GM23338 (cell line): Measurements from ENCODE around the gene EYS. TPM values are rescaled to one million over a fixed set of nuclear protein-coding genes. Genes with fewer than 3 reads are reported as not detected.

Experiments
- ATAC-seq: fragments of 200-7000 bp; cut with Tn5 transposase; 3 replicates; pipeline ENCODE4 v1.9.1; 2020
- DNase-seq: peaks from one replicate; pipeline ENCODE4 v3.0.0-alpha.2; 2015; ENCODE audit warnings: low spot score
- H2AFZ ChIP-seq: fragments of 200-600 bp; sonication (generic); 2 replicates; pipeline ENCODE4 v1.8.0; 2016; ENCODE audit warnings: antibody characterized with exemption, mild to moderate bottlenecking, moderate library complexity
- H3F3A ChIP-seq: fragments of 200-600 bp; sonication (generic); replicated peaks from 2 replicates; pipeline ENCODE4 v1.8.0; 2017; ENCODE audit warnings: antibody characterized with exemption, mixed run types, low read depth
- H3K27ac ChIP-seq: fragments of 200-600 bp; sonication (generic); 2 replicates; pipeline ENCODE4 v1.6.1; 2016; ENCODE audit warnings: low read depth
- H3K27me3 ChIP-seq: fragments of 200-600 bp; sonication (generic); 2 replicates; pipeline ENCODE4 v1.8.0; 2016; ENCODE audit warnings: mild to moderate bottlenecking, mixed run types, moderate library complexity; ENCODE audit not compliant: insufficient read depth
- H3K36me3 ChIP-seq: fragments of 200-600 bp; sonication (generic); 2 replicates; pipeline ENCODE4 v1.8.0; 2016; ENCODE audit warnings: mild to moderate bottlenecking; ENCODE audit not compliant: insufficient read depth
- H3K4me1 ChIP-seq: fragments of 200-600 bp; sonication (generic); 2 replicates; pipeline ENCODE4 v1.8.0; 2016; ENCODE audit warnings: mild to moderate bottlenecking, moderate library complexity; ENCODE audit not compliant: insufficient read depth
- H3K4me2 ChIP-seq: fragments of 200-600 bp; sonication (generic); 2 replicates; pipeline ENCODE4 v1.7.1; 2017; ENCODE audit warnings: mixed run types
- H3K4me3 ChIP-seq: fragments of 200-600 bp; sonication (generic); 2 replicates; pipeline ENCODE4 v1.6.1; 2016; ENCODE audit warnings: mixed run types
- H3K79me2 ChIP-seq: fragments of 200-600 bp; sonication (generic); replicated peaks from 2 replicates; pipeline ENCODE4 v1.8.0; 2017; ENCODE audit warnings: mild to moderate bottlenecking; ENCODE audit not compliant: insufficient read depth
- H3K9me2 ChIP-seq: fragments of 200-600 bp; sonication (generic); 2 replicates; pipeline ENCODE4 v1.8.0; 2017; ENCODE audit not compliant: insufficient read depth
- H4K20me1 ChIP-seq: fragments of 200-600 bp; sonication (generic); replicated peaks from 2 replicates; pipeline ENCODE4 v1.8.0; 2017; ENCODE audit warnings: mild to moderate bottlenecking; ENCODE audit not compliant: insufficient read depth
- H3K27ac Mint-ChIP-seq: 2 replicates; pipeline ENCODE4 v1.8.0; 2020; ENCODE audit warnings: inconsistent platforms, mild to moderate bottlenecking, moderate library complexity, mixed read lengths
- H3K27me3 Mint-ChIP-seq: 3 replicates; pipeline ENCODE4 v1.8.0; 2022; ENCODE audit warnings: low read depth, mild to moderate bottlenecking, moderate library complexity, mixed read lengths, inconsistent platforms; ENCODE audit not compliant: insufficient read depth, poor library complexity
- H3K36me3 Mint-ChIP-seq: 3 replicates; pipeline ENCODE4 v1.8.0; 2021; ENCODE audit warnings: low read depth, mild to moderate bottlenecking, inconsistent platforms, moderate library complexity, mixed read lengths
- H3K4me1 Mint-ChIP-seq: 3 replicates; pipeline ENCODE4 v1.8.0; 2020; ENCODE audit warnings: mild to moderate bottlenecking, inconsistent platforms, mixed read lengths
- H3K4me3 Mint-ChIP-seq: 3 replicates; pipeline ENCODE4 v1.8.0; 2021; ENCODE audit warnings: moderate library complexity, mild to moderate bottlenecking, inconsistent platforms, mixed read lengths
- H3K9me3 Mint-ChIP-seq: 3 replicates; pipeline ENCODE4 v1.8.0; 2020; ENCODE audit warnings: moderate library complexity, mild to moderate bottlenecking, inconsistent platforms, mixed read lengths
- CREB1 ChIP-seq: fragments of 250-450 bp; sonication (Bioruptor Pico); IDR thresholded peaks from 2 replicates; pipeline ENCODE4 v1.5.0; 2020; ENCODE audit warnings: low read depth, mild to moderate bottlenecking, moderate library complexity
- CTCF ChIP-seq, 2 experiments: fragments of 200-600 bp in 1 of 2; sonication (generic) in 1 of 2; conservative IDR thresholded peaks; 2 replicates each; pipeline versions ENCODE4 v1.5.1 to v1.6.1; 2016 to 2017; ENCODE audit warnings: antibody characterized with exemption in 2 of 2, low read depth in 2 of 2, mild to moderate bottlenecking in 2 of 2, moderate library complexity in 1 of 2
- ETS1 ChIP-seq: IDR thresholded peaks from 2 replicates; pipeline ENCODE4 v1.6.1; 2016; ENCODE audit warnings: antibody characterized with exemption
- EZH2 ChIP-seq: fragments of 200-600 bp; sonication (generic); IDR thresholded peaks from one replicate; pipeline ENCODE4 v1.8.0; 2017; ENCODE audit warnings: antibody characterized with exemption, mild to moderate bottlenecking, low read depth; ENCODE audit not compliant: unreplicated experiment
- JUNB ChIP-seq: IDR thresholded peaks from one replicate; pipeline ENCODE4 v1.6.1; 2016; ENCODE audit warnings: antibody characterized with exemption; ENCODE audit not compliant: unreplicated experiment
- POLR2AphosphoS5 ChIP-seq: IDR thresholded peaks from 2 replicates; pipeline ENCODE4 v1.6.1; 2016; ENCODE audit warnings: antibody characterized with exemption, low read depth
- REST ChIP-seq: IDR thresholded peaks from one replicate; pipeline ENCODE4 v1.6.1; 2018; ENCODE audit warnings: antibody characterized with exemption; ENCODE audit not compliant: unreplicated experiment
- STAT1 ChIP-seq: IDR thresholded peaks from one replicate; pipeline ENCODE4 v1.6.1; 2016; ENCODE audit warnings: antibody characterized with exemption; ENCODE audit not compliant: unreplicated experiment
- ZNF331 ChIP-seq: fragments of 250-450 bp; sonication (Bioruptor Pico); IDR thresholded peaks from 2 replicates; pipeline ENCODE4 v1.5.0; 2020; ENCODE audit warnings: low read depth, mild to moderate bottlenecking, moderate library complexity
- ZNF462 ChIP-seq: fragments of 250-450 bp; sonication (Bioruptor Pico); IDR thresholded peaks from 2 replicates; pipeline ENCODE4 v1.5.0; 2020; ENCODE audit warnings: mild to moderate bottlenecking, moderate library complexity
- polyA plus RNA-seq: library from polyadenylated mRNA; unstranded; fragments of >200 nt; fragmentation: Nextera tagmentation; extraction: Ambion mirVana; gene quantifications from 2 replicates; pipeline ENCODE4 v1.2.1, GENCODE V29; 2016
- total RNA-seq: library from RNA; depleted of rRNA; stranded (reverse); fragments of >200 nt; shearing (Covaris generic); gene quantifications from 2 replicates; pipeline ENCODE4 v1.2.3, GENCODE V29; 2014

The EYS gene
- total and polyA plus RNA-seq, 2 experiments from 2014 or later, result 0.38 to 0.52 TPM

- no peaks in the 10 kb centered on the region for H3K36me3 ChIP-seq
- no peaks in the 10 kb centered on the region for H3K4me1 ChIP-seq
- H3K9me2 ChIP-seq, result no peaks in the 10 kb centered on the region
- H3F3A ChIP-seq, result no peaks in the 10 kb centered on the region
- no peak overlapping the region for H3K4me3 Mint-ChIP-seq
- H3K27ac Mint-ChIP-seq, result no peak overlapping the region
- TF ChIP-seq ZNF331 (no peak), CREB1 (CRISPR knock-in tag) (no peak)
- ATAC-seq, result no peak
- H3K27ac ChIP-seq, result no peak overlapping the region
- H3K27me3 ChIP-seq, result no peaks in the 10 kb centered on the region
- no peak for DNase-seq
- H3K9me3 Mint-ChIP-seq, result no peaks in the 10 kb centered on the region
- no peaks in the 10 kb centered on the region for H3K27me3 Mint-ChIP-seq
- H3K4me2 ChIP-seq, result no peak overlapping the region
- no peak overlapping the region for H3K4me3 ChIP-seq
- no peaks in the 10 kb centered on the region for H3K79me2 ChIP-seq
- no peaks in the 10 kb centered on the region for H4K20me1 ChIP-seq
- H2AFZ ChIP-seq, result no peak overlapping the region
- H3K36me3 Mint-ChIP-seq, result no peaks in the 10 kb centered on the region
- H3K4me1 Mint-ChIP-seq, result no peaks in the 10 kb centered on the region
These were observed 1632.0 kb downstream of the EYS start for GRCh38 chr6:64074981-64075380.

GRCh38 chr6:64072686-64073085 is 1634.3 kb downstream of the EYS start:
- Mint-ChIP-seq H3K9me3 (no peaks in the 10 kb centered on the region), H3K36me3 (no peaks in the 10 kb centered on the region), H3K27me3 (no peaks in the 10 kb centered on the region), H3K27ac (no peak overlapping the region), H3K4me3 (no peak overlapping the region), H3K4me1 (no peaks in the 10 kb centered on the region)
- no peaks in the 10 kb centered on the region for H3K79me2 ChIP-seq
- H3K36me3 ChIP-seq, result no peaks in the 10 kb centered on the region
- H3K4me3 ChIP-seq, result no peak overlapping the region
- no peaks in the 10 kb centered on the region for H3K4me1 ChIP-seq
- H4K20me1 ChIP-seq, result no peaks in the 10 kb centered on the region
- H3K9me2 ChIP-seq, result no peaks in the 10 kb centered on the region
- DNase-seq, result no peak
- H3K27ac ChIP-seq, result no peak overlapping the region
- no peak overlapping the region for H3K4me2 ChIP-seq
- no peaks in the 10 kb centered on the region for H3F3A ChIP-seq
- no peaks in the 10 kb centered on the region for H3K27me3 ChIP-seq
- H2AFZ ChIP-seq, result no peak overlapping the region
- no peak for ATAC-seq
- TF ChIP-seq ZNF462 (CRISPR knock-in tag) (no peak), JUNB (no peak), CREB1 (CRISPR knock-in tag) (no peak), ZNF331 (no peak), STAT1 (no peak), ETS1 (no peak), CTCF (conservative IDR thresholded peaks at IDR 0.05; ENCODE audit: low read depth in 2 of 2) (no peak), POLR2AphosphoS5 (no peak), EZH2 (no peak), REST (no peak)
